Smooth muscle cell (in vitro differentiated cells): ENCODE measurements around the gene GRAMD1B. TPM values are rescaled to one million over a fixed set of nuclear protein-coding genes. Genes with fewer than 3 reads are reported as not detected.

Experiments used
- DNase-seq: peaks from one replicate; lab custom pipeline; 2025; ENCODE audit not compliant: unreplicated experiment; lab: John Stamatoyannopoulos, UW
- H2AFZ ChIP-seq: fragments of 200-600 bp; sonication (generic); 2 replicates; pipeline ENCODE4 v1.6.0; 2016; ENCODE audit warnings: antibody characterized with exemption, low read depth, mild to moderate bottlenecking
- H3F3A ChIP-seq: fragments of 200-600 bp; sonication (generic); 2 replicates; pipeline ENCODE4 v1.6.0; 2017; ENCODE audit warnings: antibody characterized with exemption, low read depth
- H3K27ac ChIP-seq: fragments of 200-600 bp; sonication (generic); 2 replicates; pipeline ENCODE4 v1.5.1; 2016; ENCODE audit warnings: low read depth, mild to moderate bottlenecking
- H3K27me3 ChIP-seq: fragments of 200-600 bp; sonication (generic); 2 replicates; pipeline ENCODE4 v1.6.1; 2016; ENCODE audit warnings: low read depth, mild to moderate bottlenecking
- H3K36me3 ChIP-seq: fragments of 200-600 bp; sonication (generic); 2 replicates; pipeline ENCODE4 v1.5.1; 2016; ENCODE audit warnings: low read depth
- H3K4me1 ChIP-seq: fragments of 200-600 bp; sonication (generic); 2 replicates; pipeline ENCODE4 v1.5.1; 2016; ENCODE audit warnings: low read depth
- H3K4me2 ChIP-seq: fragments of 200-600 bp; sonication (generic); 2 replicates; pipeline ENCODE4 v1.6.0; 2016; ENCODE audit warnings: mild to moderate bottlenecking
- H3K4me3 ChIP-seq: fragments of 200-600 bp; sonication (generic); 2 replicates; pipeline ENCODE4 v1.5.1; 2016; ENCODE audit warnings: mild to moderate bottlenecking
- H3K79me2 ChIP-seq: fragments of 200-600 bp; sonication (generic); 2 replicates; pipeline ENCODE4 v1.6.0; 2016; ENCODE audit warnings: low read depth, mild to moderate bottlenecking
- H3K9ac ChIP-seq: fragments of 200-600 bp; sonication (generic); 2 replicates; pipeline ENCODE4 v1.6.0; 2016; ENCODE audit warnings: low read depth
- H3K9me3 ChIP-seq: fragments of 200-600 bp; sonication (generic); replicated peaks from 2 replicates; pipeline ENCODE4 v1.5.1; 2016; ENCODE audit warnings: low read depth
- H4K20me1 ChIP-seq: fragments of 200-600 bp; sonication (generic); 2 replicates; pipeline ENCODE4 v1.6.0; 2016; ENCODE audit warnings: low read depth
- WGBS: methylation state at CpG from one replicate; pipeline ENCODE4 v1.1.7; 2016; ENCODE audit warnings: low lambda C conversion rate; 5-methylcytosine and 5-hydroxymethylcytosine counted together
- polyA plus RNA-seq: library from polyadenylated mRNA; unstranded; fragments of >200 nt; fragmentation: Nextera tagmentation; extraction: Ambion mirVana; gene quantifications from 2 replicates; pipeline ENCODE4 v1.2.1, GENCODE V29; 2016
- total RNA-seq: library from RNA; depleted of rRNA; stranded (reverse); fragments of >200 nt; gene quantifications from 2 replicates; pipeline ENCODE4 v1.2.3, GENCODE V29; 2014
- TF ChIP-seq, protein P1 (sequence below): fragments of 200-600 bp; sonication (generic); IDR thresholded peaks from 2 replicates; pipeline ENCODE4 v1.5.1; 2017; ENCODE audit warnings: borderline replicate concordance, mild to moderate bottlenecking, antibody characterized with exemption; ENCODE audit not compliant: insufficient read depth, poor library complexity, severe bottlenecking

Gene GRAMD1B
- total and polyA plus RNA-seq, 2 experiments from 2014 or later, result 2.4 to 3.4 TPM

- Histone ChIP-seq H3K4me3 (no peak overlapping the region), H3K9ac (no peak overlapping the region), H3K36me3 (no peaks in the 10 kb centered on the region), H3K27me3 (no peaks in the 10 kb centered on the region), H3K27ac (no peak overlapping the region), H3K4me1 (peaks cover 10% of the 10 kb centered on the region), H3K9me3 (no peaks in the 10 kb centered on the region), H3K4me2 (no peak overlapping the region), H2AFZ (no peak overlapping the region), H4K20me1 (no peaks in the 10 kb centered on the region), H3F3A (no peaks in the 10 kb centered on the region), H3K79me2 (no peaks in the 10 kb centered on the region)
- no peak for DNase-seq
- 82% methylated on average over 7 of the region's 7 CpGs for WGBS
- TF ChIP-seq, protein P1, sequence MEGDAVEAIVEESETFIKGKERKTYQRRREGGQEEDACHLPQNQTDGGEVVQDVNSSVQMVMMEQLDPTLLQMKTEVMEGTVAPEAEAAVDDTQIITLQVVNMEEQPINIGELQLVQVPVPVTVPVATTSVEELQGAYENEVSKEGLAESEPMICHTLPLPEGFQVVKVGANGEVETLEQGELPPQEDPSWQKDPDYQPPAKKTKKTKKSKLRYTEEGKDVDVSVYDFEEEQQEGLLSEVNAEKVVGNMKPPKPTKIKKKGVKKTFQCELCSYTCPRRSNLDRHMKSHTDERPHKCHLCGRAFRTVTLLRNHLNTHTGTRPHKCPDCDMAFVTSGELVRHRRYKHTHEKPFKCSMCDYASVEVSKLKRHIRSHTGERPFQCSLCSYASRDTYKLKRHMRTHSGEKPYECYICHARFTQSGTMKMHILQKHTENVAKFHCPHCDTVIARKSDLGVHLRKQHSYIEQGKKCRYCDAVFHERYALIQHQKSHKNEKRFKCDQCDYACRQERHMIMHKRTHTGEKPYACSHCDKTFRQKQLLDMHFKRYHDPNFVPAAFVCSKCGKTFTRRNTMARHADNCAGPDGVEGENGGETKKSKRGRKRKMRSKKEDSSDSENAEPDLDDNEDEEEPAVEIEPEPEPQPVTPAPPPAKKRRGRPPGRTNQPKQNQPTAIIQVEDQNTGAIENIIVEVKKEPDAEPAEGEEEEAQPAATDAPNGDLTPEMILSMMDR, result no peak
Observed at GRCh38 chr11:123526918-123527317, 96.8 kb downstream of the GRAMD1B start.

DNA sequence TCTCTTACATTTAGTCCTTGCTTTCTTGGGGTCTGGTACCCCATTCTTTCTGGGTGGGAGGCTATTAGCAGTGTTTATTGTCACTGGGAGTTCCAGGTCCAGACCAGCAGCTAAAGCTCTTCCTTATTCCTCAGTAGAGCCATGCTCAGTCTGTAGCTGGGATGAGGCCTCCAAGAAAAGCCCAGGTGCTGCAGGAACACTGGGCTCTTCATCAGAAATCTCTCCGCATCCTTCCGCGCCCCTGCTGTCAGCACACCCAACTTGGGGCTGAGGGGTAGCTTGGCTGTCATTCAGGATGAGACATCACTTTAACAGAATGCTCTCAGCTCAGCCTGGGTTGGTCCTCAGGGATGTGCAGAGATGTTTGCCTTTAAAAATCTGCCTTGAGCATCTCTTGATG lies 97.5 kb downstream of the GRAMD1B start:
- 100% methylated on average over 3 of the region's 3 CpGs for WGBS
- no peaks in the 10 kb centered on the region for H4K20me1 ChIP-seq
- H3K36me3 ChIP-seq, result no peaks in the 10 kb centered on the region
- peaks cover 10% of the 10 kb centered on the region for H3K4me1 ChIP-seq
- no peaks in the 10 kb centered on the region for H3F3A ChIP-seq
- no peak overlapping the region for H3K27ac ChIP-seq
- no peaks in the 10 kb centered on the region for H3K9me3 ChIP-seq
- no peak overlapping the region for H3K4me2 ChIP-seq
- TF ChIP-seq, protein P1, result no peak
- H3K4me3 ChIP-seq, result no peak overlapping the region
- no peak for DNase-seq
- no peaks in the 10 kb centered on the region for H3K27me3 ChIP-seq
- H2AFZ ChIP-seq, result no peak overlapping the region
- H3K9ac ChIP-seq, result no peak overlapping the region
- H3K79me2 ChIP-seq, result no peaks in the 10 kb centered on the region

- Histone ChIP-seq H3K9ac (no peak overlapping the region), H3K79me2 (no peaks in the 10 kb centered on the region), H3K27ac (no peak overlapping the region), H3K4me3 (no peak overlapping the region), H3F3A (no peaks in the 10 kb centered on the region), H3K4me2 (no peak overlapping the region), H3K4me1 (peaks cover 10% of the 10 kb centered on the region), H3K27me3 (no peaks in the 10 kb centered on the region), H3K36me3 (no peaks in the 10 kb centered on the region), H2AFZ (no peak overlapping the region), H4K20me1 (no peaks in the 10 kb centered on the region), H3K9me3 (no peaks in the 10 kb centered on the region)
- 96% methylated on average over 1 of the region's 1 CpG for WGBS
- TF ChIP-seq, protein P1, result no peak
- no peak for DNase-seq
Observed at GRCh38 chr11:123527947-123528346, 97.9 kb downstream of the GRAMD1B start.

DNA sequence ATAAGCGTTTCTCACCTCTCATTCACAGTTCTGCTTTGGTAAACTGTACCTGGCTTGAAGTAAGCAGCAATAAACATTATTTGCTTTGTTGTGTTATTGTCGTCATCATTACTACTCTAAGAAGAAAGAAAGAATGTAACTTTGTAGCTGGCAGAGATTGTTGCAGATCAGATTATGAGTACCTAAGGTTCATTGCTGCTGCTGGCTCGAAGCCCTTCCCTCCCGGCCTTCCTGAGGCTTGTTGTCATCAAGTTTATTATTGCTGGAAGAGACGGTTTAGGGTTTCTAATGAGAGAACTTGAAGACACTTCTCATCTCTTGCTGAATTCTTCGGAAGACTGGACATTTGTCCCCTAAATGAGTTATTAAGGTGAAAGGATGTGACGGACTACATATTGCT lies 101.3 kb downstream of the GRAMD1B start:
- Histone ChIP-seq H3K4me3 (no peak overlapping the region), H4K20me1 (no peaks in the 10 kb centered on the region), H3F3A (no peaks in the 10 kb centered on the region), H3K36me3 (no peaks in the 10 kb centered on the region), H3K9me3 (no peaks in the 10 kb centered on the region), H3K27me3 (no peaks in the 10 kb centered on the region), H2AFZ (no peak overlapping the region), H3K4me2 (no peak overlapping the region), H3K27ac (no peak overlapping the region), H3K79me2 (no peaks in the 10 kb centered on the region), H3K4me1 (no peaks in the 10 kb centered on the region), H3K9ac (no peak overlapping the region)
- WGBS, result 83% methylated on average over 7 of the region's 7 CpGs
- TF ChIP-seq, protein P1, result no peak
- no peak for DNase-seq
